Stimulated activated CD8-positive, alpha-beta memory T cell treated with anti-CD3 and anti-CD28 coated beads, Interleukin-15, amount 100 ng/mL, for 1 hour (primary cell): ENCODE data around the gene PIP5K1C.
"Not testable (repeated sequence)": the region's sequence is repeated elsewhere in the genome, so short reads cannot be mapped to it uniquely, and the experiment has no call there.

Source experiments
- DNase-seq: peaks from one replicate; pipeline ENCODE4 v3.0.0-alpha.2; 2020; ENCODE audit warnings: low read depth

Gene PIP5K1C

GRCh38 chr19:3660493-3661219, 39.6 kb downstream of the PIP5K1C start:
- no peak for DNase-seq

GRCh38 chr19:3659746-3660112, 40.5 kb downstream of the PIP5K1C start:
- no peak for DNase-seq

- DNase-seq: no peak
Observed at GRCh38 chr19:3658870-3659745, 41.2 kb downstream of the PIP5K1C start.

GRCh38 chr19:3658004-3658869, 42.0 kb downstream of the PIP5K1C start:
- DNase-seq: no peak

- DNase-seq: no peak
Observed at GRCh38 chr19:3657395-3657769, 42.9 kb downstream of the PIP5K1C start.

GRCh38 chr19:3656747-3657394, 43.4 kb downstream of the PIP5K1C start:
- no peak for DNase-seq

- DNase-seq: no peak
Observed at GRCh38 chr19:3656073-3656746, 44.1 kb downstream of the PIP5K1C start.

GRCh38 chr19:3655402-3656072, 44.7 kb downstream of the PIP5K1C start:
- no peak for DNase-seq

- DNase-seq: no peak
Observed at GRCh38 chr19:3653865-3654513, 46.3 kb downstream of the PIP5K1C start.

GRCh38 chr19:3653081-3653795, 47.0 kb downstream of the PIP5K1C start:
- DNase-seq: no peak

- DNase-seq: no peak
Observed at GRCh38 chr19:3652422-3652821, 47.8 kb downstream of the PIP5K1C start.

- DNase-seq: no peak
Observed at GRCh38 chr19:3651684-3652083, 48.6 kb downstream of the PIP5K1C start.

- DNase-seq: no peak
Observed at GRCh38 chr19:3649888-3650287, 50.4 kb downstream of the PIP5K1C start.

GRCh38 chr19:3648037-3648905, 52.0 kb downstream of the PIP5K1C start:
- no peak for DNase-seq

GRCh38 chr19:3647102-3647501, 53.2 kb downstream of the PIP5K1C start:
- DNase-seq: not testable (repeated sequence)

GRCh38 chr19:3646336-3647092, 53.8 kb downstream of the PIP5K1C start:
- DNase-seq: no peak

- DNase-seq: no peak
Observed at GRCh38 chr19:3645726-3646125, 54.5 kb downstream of the PIP5K1C start.

GRCh38 chr19:3645067-3645396, 55.2 kb downstream of the PIP5K1C start:
- no peak for DNase-seq
